Measurements from ENCODE around the gene CACNB2.

The CACNB2 gene

GRCh38 chr10:18472977-18473376 is 332.8 kb downstream of the CACNB2 start:
- DNase-seq = no peak

- DNase-seq = no peak
Observed at GRCh38 chr10:18473424-18474117, 333.3 kb downstream of the CACNB2 start.

- no peak for DNase-seq
Observed at GRCh38 chr10:18474118-18474455, 333.9 kb downstream of the CACNB2 start.

GRCh38 chr10:18476076-18476647 is 335.9 kb downstream of the CACNB2 start:
- no peak for DNase-seq

- DNase-seq = no peak
Observed at GRCh38 chr10:18478354-18478753, 338.1 kb downstream of the CACNB2 start.

GRCh38 chr10:18479502-18479901 is 339.3 kb downstream of the CACNB2 start:
- no peak for DNase-seq

- no peak for DNase-seq
Observed at GRCh38 chr10:18483516-18484186, 343.4 kb downstream of the CACNB2 start.

GRCh38 chr10:18486438-18486837 is 346.2 kb downstream of the CACNB2 start:
- DNase-seq = no peak

- DNase-seq = no peak
Observed at GRCh38 chr10:18490755-18491154, 350.5 kb downstream of the CACNB2 start.

- no peak for DNase-seq
Observed at GRCh38 chr10:18497806-18498369, 357.7 kb downstream of the CACNB2 start.

GRCh38 chr10:18498998-18499397 is 358.8 kb downstream of the CACNB2 start:
- no peak for DNase-seq

- no peak for DNase-seq
Observed at GRCh38 chr10:18500576-18500975, 360.4 kb downstream of the CACNB2 start.

- no peak for DNase-seq
Observed at GRCh38 chr10:18501198-18501597, 361.0 kb downstream of the CACNB2 start.

- DNase-seq = no peak
Observed at GRCh38 chr10:18501629-18502028, 361.4 kb downstream of the CACNB2 start.

- no peak for DNase-seq
Observed at GRCh38 chr10:18504161-18504560, 363.9 kb downstream of the CACNB2 start.

- no peak for DNase-seq
Observed at GRCh38 chr10:18505456-18506118, 365.4 kb downstream of the CACNB2 start.

GRCh38 chr10:18508587-18508986 is 368.4 kb downstream of the CACNB2 start:
- no peak for DNase-seq

GRCh38 chr10:18514537-18514936 is 374.3 kb downstream of the CACNB2 start:
- DNase-seq = no peak

GRCh38 chr10:18516851-18517250 is 376.6 kb downstream of the CACNB2 start:
- no peak for DNase-seq

- DNase-seq = no peak
Observed at GRCh38 chr10:18523025-18523424, 382.8 kb downstream of the CACNB2 start.

- no peak for DNase-seq
Observed at GRCh38 chr10:18523858-18524257, 383.6 kb downstream of the CACNB2 start.

GRCh38 chr10:18527687-18528086 is 387.5 kb downstream of the CACNB2 start:
- DNase-seq = no peak

- no peak for DNase-seq
Observed at GRCh38 chr10:18528292-18528691, 388.1 kb downstream of the CACNB2 start.

Measured in activated CD4-positive, alpha-beta T cell treated with anti-CD3 and anti-CD28 coated beads, Interleukin-2, amount 50 U/mL, for 4 hours (primary cell).